Stimulated activated CD8-positive, alpha-beta memory T cell treated with anti-CD3 and anti-CD28 coated beads, Interleukin-15, amount 100 ng/mL, for 48 hours (primary cell): ENCODE results near the gene SMO.
A peak's percentile ranks its signal among the peaks of the same experiment; 100 is the strongest.

ENCODE experiments used
- DNase-seq, 2 donors: peaks; one replicate each; pipeline ENCODE4 v3.0.0-alpha.2; 2020; ENCODE audit warnings: low read depth in 2 of 2

The SMO gene

GRCh38 chr7:129188372-129188891 lies at the start of gene SMO:
SMO (plus strand) TSS chr7:129188633; CDS start chr7:129189152, 519 bp downstream.
- DNase-seq = no peak

- no peak for DNase-seq
Observed at GRCh38 chr7:129143724-129144094, 44.7 kb upstream of the SMO start.

- DNase-seq = peak; percentile 57 to 59
Observed at GRCh38 chr7:129144095-129144833, 44.2 kb upstream of the SMO start, which contains the start of gene TSPAN33. TSPAN33 (plus strand) TSS chr7:129144707; CDS start chr7:129144981, 274 bp downstream.

- DNase-seq = no peak
Observed at GRCh38 chr7:129144834-129145668, 43.4 kb upstream of the SMO start.

GRCh38 chr7:129146237-129146979 lies 42.0 kb upstream of the SMO start:
- DNase-seq = no peak

- no peak for DNase-seq
Observed at GRCh38 chr7:129147731-129148130, 40.7 kb upstream of the SMO start.

- DNase-seq = no peak
Observed at GRCh38 chr7:129149511-129149910, 38.9 kb upstream of the SMO start.

- DNase-seq = no peak
Observed at GRCh38 chr7:129150199-129150996, 38.0 kb upstream of the SMO start.

GRCh38 chr7:129157651-129158050 lies 30.8 kb upstream of the SMO start:
- DNase-seq = no peak

GRCh38 chr7:129159539-129159938 lies 28.9 kb upstream of the SMO start:
- DNase-seq = no peak

GRCh38 chr7:129160161-129160905 lies 28.1 kb upstream of the SMO start:
- DNase-seq = no peak

GRCh38 chr7:129161524-129162225 lies 26.8 kb upstream of the SMO start:
- no peak for DNase-seq

GRCh38 chr7:129162732-129163131 lies 25.7 kb upstream of the SMO start:
- no peak for DNase-seq

GRCh38 chr7:129163875-129164544 lies 24.4 kb upstream of the SMO start:
- no peak for DNase-seq

- DNase-seq = no peak
Observed at GRCh38 chr7:129166745-129167144, 21.7 kb upstream of the SMO start.

GRCh38 chr7:129167817-129168216 lies 20.6 kb upstream of the SMO start:
- no peak for DNase-seq

- no peak for DNase-seq
Observed at GRCh38 chr7:129168231-129169021, 20.0 kb upstream of the SMO start.

GRCh38 chr7:129169171-129169671 lies 19.2 kb upstream of the SMO start:
- peak; percentile 24 to 27 for DNase-seq
